ENCODE data around the gene CFAP68.
A peak's percentile ranks its signal among the peaks of the same experiment; 100 is the strongest.
"Not testable (repeated sequence)": the region's sequence is repeated elsewhere in the genome, so short reads cannot be mapped to it uniquely, and the experiment has no call there.

Gene CFAP68

GRCh38 chr11:111918390-111919256, 39.3 kb downstream of the CFAP68 start, which contains the start of gene C11orf52:
Gene C11orf52 (plus strand): TSS chr11:111918913. CDS start chr11:111918973, 60 bp downstream.
- DNase-seq (ENCODE audit: low spot score) = no peak

- DNase-seq (ENCODE audit: low spot score) = no peak
Observed at GRCh38 chr11:111920908-111921307, 41.6 kb downstream of the CFAP68 start.

- DNase-seq (ENCODE audit: low spot score) = no peak
Observed at GRCh38 chr11:111921541-111922230, 42.3 kb downstream of the CFAP68 start.

DNA sequence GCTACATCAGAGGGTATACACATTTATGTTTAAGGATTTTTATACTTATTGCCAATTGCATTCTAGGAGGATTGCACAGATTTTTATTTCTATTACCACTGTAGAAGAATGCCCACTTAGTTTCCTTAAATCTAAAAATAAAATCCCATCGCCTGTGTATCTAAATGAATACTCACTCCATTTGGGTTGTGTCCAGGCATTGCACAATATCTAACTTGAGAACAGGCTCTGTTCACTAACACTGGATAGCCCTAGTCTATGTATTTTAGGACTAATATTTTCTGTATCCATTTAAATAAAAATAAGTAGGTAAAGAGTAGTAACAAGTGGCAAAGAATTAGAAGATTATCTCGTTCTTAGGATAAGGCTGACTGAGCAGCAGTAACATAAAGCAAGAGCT, 43.5 kb downstream of the CFAP68 start:
- no peak for DNase-seq (ENCODE audit: low spot score)

DNA sequence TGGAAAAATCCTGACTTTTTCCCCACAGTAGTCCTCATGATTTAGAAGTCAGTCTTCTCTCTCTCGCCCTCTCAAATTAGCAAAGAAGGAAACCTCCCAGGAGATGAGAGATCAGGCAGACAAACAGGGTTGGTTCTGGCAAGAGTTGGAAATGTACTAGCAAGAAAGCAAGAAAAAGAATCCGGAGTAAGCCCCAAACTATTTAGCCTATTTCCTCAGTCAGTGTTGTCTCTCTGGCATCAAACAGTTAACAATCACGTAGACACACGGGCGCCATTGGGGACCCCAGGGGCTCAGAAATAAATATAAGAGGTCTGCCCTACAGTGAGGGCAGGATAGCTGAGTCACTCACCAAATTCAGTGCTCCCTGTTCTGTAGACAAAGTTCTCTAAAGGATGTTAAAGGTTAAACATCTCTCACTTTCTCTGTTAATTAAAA, 44.0 kb downstream of the CFAP68 start:
- DNase-seq (ENCODE audit: low spot score) = no peak

- no peak for DNase-seq (ENCODE audit: low spot score)
Observed at GRCh38 chr11:111923951-111924350, 44.6 kb downstream of the CFAP68 start.

DNA sequence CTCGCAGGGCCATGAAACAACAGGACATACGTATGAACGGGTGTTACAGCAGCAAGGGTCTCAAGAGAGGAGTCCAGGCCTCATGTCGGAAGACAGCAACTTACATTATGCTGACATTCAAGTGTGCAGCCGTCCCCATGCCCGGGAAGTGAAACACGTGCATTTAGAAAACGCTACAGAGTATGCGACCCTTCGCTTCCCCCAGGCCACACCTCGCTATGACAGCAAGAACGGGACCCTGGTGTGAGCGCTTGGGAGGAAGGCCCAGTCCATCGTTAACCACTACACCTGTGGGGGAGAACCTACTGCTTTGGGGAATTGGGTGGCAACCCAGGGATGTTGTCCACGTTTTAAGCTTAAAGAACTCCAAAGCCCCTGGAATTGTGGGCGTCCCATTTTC, 46.6 kb downstream of the CFAP68 start:
- no peak for DNase-seq (ENCODE audit: low spot score)

- DNase-seq (ENCODE audit: low spot score) = peak; percentile 99
Observed at GRCh38 chr11:111926505-111927391, 47.4 kb downstream of the CFAP68 start.

- no peak for DNase-seq (ENCODE audit: low spot score)
Observed at GRCh38 chr11:111930472-111930871, 51.1 kb downstream of the CFAP68 start.

DNA sequence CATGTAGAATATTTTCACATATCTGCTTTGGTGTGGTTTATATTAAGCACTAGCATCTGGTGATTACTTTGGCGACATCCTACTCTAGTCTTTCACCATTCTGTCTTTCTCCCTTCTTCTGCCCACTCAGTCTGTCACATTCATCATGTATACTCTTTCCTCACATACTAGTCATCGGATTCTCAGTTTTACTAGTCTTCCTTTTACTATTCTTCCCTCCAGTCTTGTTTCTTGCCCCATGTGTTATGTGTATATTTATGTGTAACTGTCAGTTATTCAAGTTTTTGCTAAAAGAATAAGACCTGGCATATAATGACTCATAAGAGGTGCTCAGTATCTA, 53.2 kb downstream of the CFAP68 start:
- no peak for DNase-seq (ENCODE audit: low spot score)

DNA sequence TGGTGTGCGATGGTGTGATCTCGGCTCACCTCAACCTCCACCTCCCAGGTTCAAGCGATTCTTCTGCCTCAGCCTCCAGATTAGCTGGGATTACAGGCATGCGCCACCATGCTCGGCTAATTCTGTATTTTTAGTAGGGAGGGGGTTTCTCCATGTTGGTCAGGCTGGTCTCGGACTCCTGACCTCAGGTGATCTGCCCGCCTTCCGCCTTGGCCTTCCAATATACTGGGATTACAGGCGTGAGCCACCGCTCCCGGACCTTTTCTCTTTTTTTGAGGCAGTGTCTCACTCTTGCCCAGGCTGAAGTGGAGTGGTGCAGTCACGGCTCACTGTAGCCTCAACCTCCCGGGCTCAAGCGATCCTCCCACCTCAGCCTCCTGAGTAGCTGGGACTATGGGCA, 53.8 kb downstream of the CFAP68 start:
- DNase-seq (ENCODE audit: low spot score) = not testable (repeated sequence)

- no peak for DNase-seq (ENCODE audit: low spot score)
Observed at GRCh38 chr11:111933872-111934271, 54.5 kb downstream of the CFAP68 start.

DNA sequence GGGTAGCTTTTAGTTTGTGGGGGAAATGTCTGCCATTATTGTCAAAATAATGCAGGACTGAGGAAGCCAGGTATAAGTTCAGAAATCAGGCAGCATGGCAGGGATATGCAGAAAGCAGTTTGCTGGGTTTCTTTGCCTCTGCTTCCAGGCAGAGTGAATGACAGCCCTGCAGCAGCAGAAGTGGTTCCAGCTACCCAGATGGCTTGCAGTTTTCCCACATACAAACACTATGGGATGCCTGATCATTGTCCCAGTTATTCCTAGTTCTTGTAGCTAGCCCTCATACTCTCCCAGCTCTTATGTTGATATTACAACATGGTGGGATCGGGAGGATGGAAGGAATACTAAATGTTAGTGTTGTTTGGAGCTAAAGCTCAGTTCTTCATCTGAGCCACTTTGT, 55.0 kb downstream of the CFAP68 start:
- DNase-seq (ENCODE audit: low spot score) = no peak

Measured in globus pallidus (tissue), 1 donor.